GM19455 (cell line): Measurements from ENCODE around the gene EFEMP1.

ENCODE experiments used
- ATAC-seq: cut with Tn5 transposase; IDR thresholded peaks from one replicate; pipeline ENCODE4 v1.9.1; 2021; ENCODE audit not compliant: unreplicated experiment

EFEMP1 gene

GRCh38 chr2:55898386-55899040, 25.1 kb downstream of the EFEMP1 start:
- no peak for ATAC-seq

- ATAC-seq: no peak
These were observed 26.9 kb downstream of the EFEMP1 start for GRCh38 chr2:55896633-55897032.

- no peak for ATAC-seq
These were observed 28.9 kb downstream of the EFEMP1 start for GRCh38 chr2:55894720-55895119.

GRCh38 chr2:55891671-55892094, 31.9 kb downstream of the EFEMP1 start:
- no peak for ATAC-seq

- no peak for ATAC-seq
These were observed 34.6 kb downstream of the EFEMP1 start for GRCh38 chr2:55888936-55889335.

GRCh38 chr2:55887901-55888624, 35.5 kb downstream of the EFEMP1 start:
- ATAC-seq: no peak

GRCh38 chr2:55887351-55887750, 36.2 kb downstream of the EFEMP1 start:
- no peak for ATAC-seq

- no peak for ATAC-seq
These were observed 37.7 kb downstream of the EFEMP1 start for GRCh38 chr2:55885944-55886281.

GRCh38 chr2:55885127-55885943, 38.2 kb downstream of the EFEMP1 start:
- ATAC-seq: no peak

- ATAC-seq: no peak
These were observed 39.8 kb downstream of the EFEMP1 start for GRCh38 chr2:55883829-55884228.

- ATAC-seq: no peak
These were observed 40.2 kb downstream of the EFEMP1 start for GRCh38 chr2:55883357-55883756.

- ATAC-seq: no peak
These were observed 40.6 kb downstream of the EFEMP1 start for GRCh38 chr2:55882954-55883353.

- no peak for ATAC-seq
These were observed 43.0 kb downstream of the EFEMP1 start for GRCh38 chr2:55880416-55881143.

- ATAC-seq: no peak
These were observed 43.6 kb downstream of the EFEMP1 start for GRCh38 chr2:55879976-55880375.

GRCh38 chr2:55877087-55877436, 46.5 kb downstream of the EFEMP1 start:
- no peak for ATAC-seq

GRCh38 chr2:55876429-55877086, 47.0 kb downstream of the EFEMP1 start:
- no peak for ATAC-seq

GRCh38 chr2:55875434-55876135, 48.0 kb downstream of the EFEMP1 start:
- ATAC-seq: no peak

GRCh38 chr2:55874338-55874737, 49.2 kb downstream of the EFEMP1 start:
- no peak for ATAC-seq

- ATAC-seq: no peak
These were observed 51.9 kb downstream of the EFEMP1 start for GRCh38 chr2:55871637-55872036.

GRCh38 chr2:55869637-55870325, 53.8 kb downstream of the EFEMP1 start:
- ATAC-seq: no peak
